Endothelial cell of umbilical vein (primary cell): ENCODE results near the gene HPSE2.

Experiments
- CTCF ChIP-seq, 2 donors: IDR thresholded peaks; 1 replicate in 1 of 2; 2 replicates in 1 of 2; pipeline ENCODE4 v1.5.1; 2011; ENCODE audit warnings: low read length in 2 of 2, mild to moderate bottlenecking in 2 of 2, moderate library complexity in 2 of 2, control low read depth in 1 of 2, inconsistent platforms in 1 of 2, low read depth in 1 of 2; ENCODE audit not compliant: insufficient read depth in 1 of 2; ENCODE audit errors: extremely low read depth in 1 of 2
- EZH2 ChIP-seq: IDR thresholded peaks from 2 replicates; pipeline ENCODE4 v1.6.1; 2012; ENCODE audit warnings: borderline replicate concordance, low read depth, mild to moderate bottlenecking, moderate library complexity, low read length, inconsistent platforms; ENCODE audit not compliant: severe bottlenecking
- FOS ChIP-seq: IDR thresholded peaks from 2 replicates; pipeline ENCODE4 v1.6.1; 2011; ENCODE audit warnings: mild to moderate bottlenecking, low read length, moderate library complexity, borderline replicate concordance; ENCODE audit not compliant: insufficient read depth
- GATA2 ChIP-seq: IDR thresholded peaks from 2 replicates; pipeline ENCODE4 v1.7.0; 2011; ENCODE audit warnings: low read depth, mild to moderate bottlenecking, moderate library complexity, mixed read lengths, low read length; ENCODE audit not compliant: insufficient read length, insufficient read depth
- JUN ChIP-seq: IDR thresholded peaks from 2 replicates; pipeline ENCODE4 v1.6.1; 2011; ENCODE audit warnings: borderline replicate concordance, low read depth; ENCODE audit not compliant: insufficient read length, insufficient read depth
- MAX ChIP-seq: IDR thresholded peaks from 2 replicates; pipeline ENCODE4 v1.6.1; 2011; ENCODE audit not compliant: insufficient read depth, insufficient read length
- MYC ChIP-seq: IDR thresholded peaks from one replicate; pipeline ENCODE4 v1.6.1; 2011; ENCODE audit warnings: mild to moderate bottlenecking, low read depth, low read length
- POLR2A ChIP-seq: IDR thresholded peaks from 2 replicates; pipeline ENCODE4 v1.6.1; 2012; ENCODE audit warnings: low read depth, mild to moderate bottlenecking, control low read depth, low read length
- POLR2AphosphoS5 ChIP-seq: IDR thresholded peaks from 2 replicates; pipeline ENCODE4 v1.6.1; 2012; ENCODE audit warnings: low read depth, mild to moderate bottlenecking, control low read depth, low read length, moderate library complexity; ENCODE audit not compliant: insufficient read depth

- TF ChIP-seq CTCF (IDR thresholded peaks at IDR 0.05; ENCODE audit: extremely low read depth in 1 of 2, insufficient read depth in 1 of 2, low read depth in 1 of 2, low read length in 2 of 2) (no peak), POLR2A (no peak), FOS (no peak), JUN (no peak), POLR2AphosphoS5 (no peak), GATA2 (no peak), EZH2 (no peak), MYC (no peak), MAX (no peak)
Measured at GRCh38 chr10:98456043-98456570, 779.5 kb downstream of the HPSE2 start.
